Lower leg skin (tissue), 3 donors: ENCODE results near the gene SPI1.

Experiments used
- CTCF ChIP-seq, 3 donors: fragments of 450-650 bp; IDR thresholded peaks; one replicate each; pipeline ENCODE4 v1.5.1; 2016; ENCODE audit warnings: antibody characterized with exemption in 3 of 3, mild to moderate bottlenecking in 3 of 3, moderate library complexity in 2 of 3
- POLR2A ChIP-seq, 2 donors: fragments of 450-650 bp; IDR thresholded peaks; one replicate each; pipeline ENCODE4 v1.6.1; 2016 to 2017; ENCODE audit warnings: antibody characterized with exemption in 2 of 2, mild to moderate bottlenecking in 1 of 2, moderate library complexity in 1 of 2

- TF ChIP-seq CTCF (IDR thresholded peaks at IDR 0.05) (no peak), POLR2A (IDR thresholded peaks at IDR 0.05) (no peak)
Measured at GRCh38 chr11:47359162-47359561, 19.2 kb downstream of the SPI1 start.
